AG09319 (cell line): Measurements from ENCODE around the gene PLK5.
"Not testable (repeated sequence)": the region's sequence is repeated elsewhere in the genome, so short reads cannot be mapped to it uniquely, and the experiment has no call there.

Experiments used
- DNase-seq: peaks from one replicate; pipeline ENCODE4 v3.0.0-alpha.2; 2010; ENCODE audit warnings: low read depth; ENCODE audit errors: extremely low read depth
- CTCF ChIP-seq: IDR thresholded peaks from 2 replicates; pipeline ENCODE4 v1.5.1; 2011; ENCODE audit warnings: low read depth, mild to moderate bottlenecking, inconsistent platforms, low read length, moderate library complexity

The PLK5 gene

GRCh38 chr19:1525343-1525742 is 1.5 kb downstream of the PLK5 start:
- TF ChIP-seq CTCF, result no peak
- DNase-seq, result no peak

GRCh38 chr19:1526066-1526778 is 2.3 kb downstream of the PLK5 start:
- DNase-seq, result no peak
- no peak for TF ChIP-seq CTCF

- no peak for TF ChIP-seq CTCF
- DNase-seq, result no peak
Measured at GRCh38 chr19:1526979-1527649, 3.2 kb downstream of the PLK5 start.

GRCh38 chr19:1527650-1528309 is 3.9 kb downstream of the PLK5 start:
- TF ChIP-seq CTCF, result no peak
- DNase-seq, result no peak

GRCh38 chr19:1528596-1529429 is 4.9 kb downstream of the PLK5 start:
- no peak for TF ChIP-seq CTCF
- no peak for DNase-seq

GRCh38 chr19:1529430-1529816 is 5.5 kb downstream of the PLK5 start:
- DNase-seq, result no peak

GRCh38 chr19:1530856-1531255 is 7.0 kb downstream of the PLK5 start:
- not testable (repeated sequence) for DNase-seq

More at GRCh38 chr19:1529430-1529816, 5.5 kb downstream of the PLK5 start:
- no peak for TF ChIP-seq CTCF
